RCC 7860 (cell line): ENCODE data around the gene ADAMTSL3.

Experiments used
- DNase-seq: peaks from one replicate; pipeline ENCODE4 v3.0.0-alpha.2; 2015; ENCODE audit warnings: low spot score
- FAIRE-seq: peaks from 2 replicates; lab custom pipeline; 2012; peaks lifted over from hg19 to GRCh38; lab: Jason Lieb, UNC

The ADAMTSL3 gene

GRCh38 chr15:83654379-83655236, 685 bp downstream of the ADAMTSL3 start:
- FAIRE-seq (no peak), DNase-seq (no peak)

GRCh38 chr15:83655237-83655616, 1.3 kb downstream of the ADAMTSL3 start:
- DNase-seq (no peak), FAIRE-seq (no peak)

- FAIRE-seq (no peak), DNase-seq (no peak)
These were observed 2.3 kb downstream of the ADAMTSL3 start for GRCh38 chr15:83656192-83656591.

DNA sequence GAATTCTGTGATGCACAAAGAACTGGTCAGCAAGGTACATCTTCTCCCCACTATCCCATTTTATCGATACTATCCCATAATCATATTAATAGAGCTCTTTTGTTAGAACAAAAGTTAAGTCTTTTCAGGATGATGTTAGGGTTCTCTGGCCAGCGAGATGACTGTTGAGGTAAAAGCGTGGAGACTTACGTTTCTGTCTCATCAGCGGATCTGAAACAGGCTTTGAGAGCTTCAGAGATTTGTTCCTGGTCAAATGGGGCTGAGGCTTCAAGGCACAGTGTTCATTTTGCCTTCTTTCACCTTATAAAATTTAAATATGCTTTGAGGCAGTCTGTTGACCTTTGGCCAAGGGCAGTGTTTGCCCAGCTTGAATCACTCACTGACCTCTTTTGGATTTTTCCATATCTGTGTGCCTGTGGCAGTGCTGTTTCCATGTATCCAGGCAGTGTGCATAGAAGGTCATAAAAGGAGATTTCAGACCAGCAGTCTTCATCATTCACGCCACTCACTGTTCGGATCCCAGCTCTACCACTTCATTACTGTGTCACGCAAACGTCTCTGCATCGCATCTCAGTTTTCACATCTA, 3.1 kb downstream of the ADAMTSL3 start:
- DNase-seq, result no peak
- FAIRE-seq, result no peak

GRCh38 chr15:83657549-83657948, 3.6 kb downstream of the ADAMTSL3 start:
- DNase-seq, result no peak
- FAIRE-seq, result no peak

DNA sequence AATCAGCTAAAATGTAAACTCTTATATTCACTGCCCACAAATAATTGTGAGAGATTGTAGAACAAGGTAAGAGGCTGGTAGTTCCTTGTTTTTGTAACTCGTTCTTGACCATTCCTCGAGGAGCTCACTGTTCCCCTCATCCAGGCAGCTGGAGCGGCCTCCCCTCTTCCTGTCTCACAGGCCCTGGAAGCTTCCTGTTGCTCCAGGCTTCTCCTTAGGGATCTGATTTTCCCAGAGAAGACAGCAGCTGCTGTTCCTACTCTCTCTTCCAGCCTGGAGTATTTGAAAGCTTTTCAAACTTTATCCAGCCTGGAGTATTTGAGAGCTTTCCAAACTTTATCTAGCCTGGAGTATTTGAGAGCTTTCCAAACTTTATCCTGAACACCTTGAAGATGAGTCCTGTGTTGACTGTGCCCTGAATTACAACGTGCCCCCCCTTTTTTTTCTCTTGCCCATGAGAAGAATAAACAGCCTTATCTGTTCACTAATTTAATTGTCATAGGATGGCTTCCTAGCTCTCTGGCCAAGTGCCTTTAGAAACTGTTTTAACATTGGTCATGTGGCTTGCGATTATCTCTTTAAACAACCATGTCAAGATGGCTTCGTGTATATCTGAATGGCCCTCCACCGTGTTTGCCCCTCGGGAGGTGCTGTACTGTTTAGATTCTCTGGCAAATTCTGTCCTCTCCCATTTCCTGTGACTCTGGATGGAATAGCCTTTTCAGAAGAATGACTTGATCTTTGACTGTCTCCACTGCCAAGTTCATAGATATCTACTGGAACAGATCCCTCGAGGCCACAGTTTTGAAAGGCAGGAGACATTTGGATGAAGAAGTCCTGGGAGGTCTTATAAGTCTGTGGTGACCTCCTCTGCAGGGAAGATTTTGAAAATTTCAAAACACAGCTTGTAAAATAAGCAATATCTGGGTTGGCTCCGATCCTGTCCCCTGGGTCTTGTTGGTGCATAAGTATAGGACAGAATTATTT, 4.8 kb downstream of the ADAMTSL3 start:
- FAIRE-seq (no peak), DNase-seq (no peak)

- DNase-seq, result no peak
- no peak for FAIRE-seq
These were observed 5.5 kb downstream of the ADAMTSL3 start for GRCh38 chr15:83659417-83659812.

- FAIRE-seq (no peak), DNase-seq (no peak)
These were observed 11.6 kb downstream of the ADAMTSL3 start for GRCh38 chr15:83665480-83665879.

GRCh38 chr15:83670672-83671229, 16.8 kb downstream of the ADAMTSL3 start:
- no peak for DNase-seq
- FAIRE-seq, result no peak

DNA sequence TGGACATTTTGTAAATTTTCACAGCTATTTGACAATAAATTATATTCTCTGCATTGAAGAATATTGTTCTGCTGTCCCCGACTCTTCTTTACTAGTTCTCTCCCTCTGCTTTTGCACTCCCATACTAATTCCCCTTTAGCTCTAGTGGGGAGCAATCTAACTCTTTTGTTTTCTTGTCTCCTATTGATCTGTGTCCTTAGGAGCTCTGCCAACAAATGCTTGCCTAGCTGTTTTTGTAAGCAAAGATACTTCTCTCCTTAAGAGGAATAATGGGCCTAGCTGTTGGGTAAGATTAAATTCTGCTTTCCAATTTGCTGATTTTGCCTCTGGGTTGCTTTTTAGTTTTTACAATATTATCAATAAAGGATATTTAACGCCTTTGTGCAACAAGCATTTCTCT, 17.7 kb downstream of the ADAMTSL3 start:
- DNase-seq (no peak), FAIRE-seq (no peak)

DNA sequence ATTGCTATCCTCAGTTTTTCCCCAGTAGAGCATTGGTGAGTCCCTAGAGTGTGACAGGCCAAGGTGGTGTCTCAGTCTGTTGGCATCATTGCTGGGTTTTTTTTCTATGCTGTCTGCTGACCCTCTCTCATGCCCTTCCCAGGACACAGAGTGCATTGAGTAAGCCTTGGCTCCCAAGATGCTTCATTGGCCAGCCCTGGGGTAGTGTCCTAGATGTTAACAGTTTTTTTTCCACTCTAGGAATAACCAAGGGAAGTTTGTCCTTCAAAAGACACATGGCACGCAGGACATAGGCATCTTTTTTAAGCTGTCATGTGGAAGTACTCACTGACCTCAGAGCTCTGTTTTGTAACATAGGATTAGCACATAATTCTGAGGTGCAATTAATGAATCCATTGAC, 19.5 kb downstream of the ADAMTSL3 start:
- no peak for FAIRE-seq

GRCh38 chr15:83682476-83683088, 28.7 kb downstream of the ADAMTSL3 start:
- DNase-seq, result no peak
- no peak for FAIRE-seq

More for the DNA sequence above, 19.5 kb downstream of the ADAMTSL3 start:
- DNase-seq, result no peak

- no peak for FAIRE-seq
- DNase-seq, result no peak
These were observed 32.0 kb downstream of the ADAMTSL3 start for GRCh38 chr15:83685916-83686332.

DNA sequence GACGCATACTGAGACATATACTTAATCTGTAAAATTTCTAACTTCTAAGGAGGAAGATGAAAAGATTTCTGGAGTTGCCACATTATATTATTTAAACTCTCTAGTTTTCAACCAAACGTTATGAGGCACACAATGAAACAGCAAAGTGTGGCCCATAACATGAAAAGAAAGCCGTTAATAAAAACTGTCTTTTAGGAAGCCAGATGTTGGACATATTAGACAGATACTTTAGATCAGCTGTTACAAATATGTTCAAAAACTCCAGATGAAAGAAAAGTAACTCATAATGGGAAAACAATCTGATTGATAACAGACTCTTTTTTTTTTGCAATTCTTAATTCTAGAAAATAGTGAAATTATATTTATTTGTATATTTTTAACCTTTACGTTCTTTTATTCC, 34.3 kb downstream of the ADAMTSL3 start:
- DNase-seq (no peak), FAIRE-seq (no peak)

GRCh38 chr15:83690676-83691075, 36.8 kb downstream of the ADAMTSL3 start:
- DNase-seq, result no peak
- FAIRE-seq, result no peak

- DNase-seq (no peak), FAIRE-seq (no peak)
These were observed 39.0 kb downstream of the ADAMTSL3 start for GRCh38 chr15:83692746-83693581.

DNA sequence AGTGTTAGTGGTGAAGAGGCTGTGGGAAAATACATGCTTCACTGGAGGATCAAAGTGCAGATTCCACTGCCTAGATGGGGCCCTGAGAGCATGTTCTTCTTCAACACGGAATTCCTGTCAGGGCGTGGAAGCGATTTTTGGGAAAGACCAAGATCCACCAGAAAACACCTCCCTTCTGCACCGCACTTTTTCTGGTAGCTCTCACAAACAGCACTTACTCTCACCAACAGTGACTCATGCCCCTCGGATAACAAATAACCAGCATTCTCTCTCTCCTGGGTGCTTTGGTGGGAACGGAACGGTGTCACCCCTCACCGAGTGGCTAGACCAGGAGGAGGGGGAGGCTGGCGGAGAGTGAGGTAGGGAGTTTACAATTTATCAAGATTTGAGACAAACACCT, 40.1 kb downstream of the ADAMTSL3 start:
- peak; percentile 68 for FAIRE-seq
- DNase-seq, result peak; percentile 58

DNA sequence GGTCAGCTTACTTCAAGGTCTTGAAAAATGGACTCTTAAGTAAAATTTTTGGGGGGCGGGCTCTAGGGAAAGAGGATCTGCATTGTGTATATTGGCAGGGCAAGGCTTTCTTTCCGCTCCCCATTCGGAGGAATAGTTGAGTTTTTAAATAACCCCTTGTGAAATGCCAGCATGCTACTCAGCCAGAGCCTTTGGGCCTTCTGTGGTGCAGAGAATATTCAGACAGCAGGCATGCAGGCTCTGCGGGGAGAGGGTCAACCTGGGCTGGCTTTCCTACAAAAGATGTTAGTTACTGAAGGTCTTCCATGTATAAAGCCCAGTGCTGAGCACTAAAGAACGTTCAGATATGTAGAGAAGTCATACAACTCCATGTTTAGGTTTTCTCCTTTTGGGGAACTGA, 40.6 kb downstream of the ADAMTSL3 start:
- no peak for DNase-seq
- FAIRE-seq, result no peak

DNA sequence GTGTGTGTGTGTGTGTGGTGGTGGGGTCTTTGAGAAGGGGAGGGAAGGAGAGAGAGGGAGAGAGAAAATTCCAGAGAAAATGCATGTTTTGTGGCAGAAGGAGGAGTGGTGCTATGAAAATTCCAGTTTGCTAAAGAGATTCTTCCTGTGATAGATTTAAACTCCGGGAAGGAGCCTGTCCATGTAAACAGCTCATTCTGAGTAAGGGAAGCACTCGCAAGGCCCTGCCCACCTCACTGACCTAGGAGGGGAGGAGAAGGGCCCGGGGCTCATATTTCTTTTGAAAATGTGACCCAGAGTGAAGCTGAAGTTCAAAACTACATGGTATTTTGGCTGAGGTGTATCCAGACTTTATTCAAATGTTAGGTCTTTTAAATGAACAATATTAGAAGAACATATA, 41.3 kb downstream of the ADAMTSL3 start:
- DNase-seq, result peak; percentile 15
- FAIRE-seq, result no peak
